DND-41 (cell line): ENCODE data around the gene MGME1.

Experiments used
- ATAC-seq: fragments of 200-7000 bp; cut with Tn5 transposase; 3 replicates; pipeline ENCODE4 v1.9.1; 2021; ENCODE audit warnings: low read depth; ENCODE audit not compliant: insufficient read depth
- DNase-seq: peaks from one replicate; pipeline ENCODE4 v3.0.0-alpha.2; 2020
- H2AFZ ChIP-seq: 2 replicates; pipeline ENCODE4 v1.6.0; 2012; ENCODE audit warnings: low read depth, low read length
- H3K27ac ChIP-seq: 2 replicates; pipeline ENCODE4 v1.5.1; 2012; ENCODE audit warnings: low read length, inconsistent platforms
- H3K27me3 ChIP-seq: fragments of 200-600 bp; sonication (generic); 2 replicates; pipeline ENCODE4 v1.6.0; 2012; ENCODE audit warnings: low read length, mild to moderate bottlenecking, inconsistent platforms; ENCODE audit not compliant: insufficient read depth, poor library complexity
- H3K36me3 ChIP-seq: 2 replicates; pipeline ENCODE4 v1.5.1; 2012; ENCODE audit warnings: low read length, inconsistent platforms; ENCODE audit not compliant: insufficient read depth
- H3K4me1 ChIP-seq: 2 replicates; pipeline ENCODE4 v1.5.1; 2012; ENCODE audit warnings: mild to moderate bottlenecking, low read length; ENCODE audit not compliant: insufficient read depth
- H3K4me2 ChIP-seq: 2 replicates; pipeline ENCODE4 v1.6.0; 2012; ENCODE audit warnings: mild to moderate bottlenecking, moderate library complexity, low read length, inconsistent platforms; ENCODE audit not compliant: insufficient read depth
- H3K4me3 ChIP-seq, 2 experiments: fragments of 200-600 bp in 1 of 2; shearing (Covaris generic) in 1 of 2; 2 replicates each; pipeline ENCODE4 v1.5.1; 2012 to 2016; ENCODE audit warnings: inconsistent platforms in 2 of 2, low read length in 2 of 2, mild to moderate bottlenecking in 2 of 2, low read depth in 1 of 2, moderate library complexity in 1 of 2
- H3K79me2 ChIP-seq: 2 replicates; pipeline ENCODE4 v1.6.0; 2012; ENCODE audit warnings: low read length, inconsistent platforms; ENCODE audit not compliant: insufficient read depth
- H3K9ac ChIP-seq: 2 replicates; pipeline ENCODE4 v1.6.0; 2012; ENCODE audit warnings: low read depth, mild to moderate bottlenecking, inconsistent platforms, low read length, moderate library complexity
- H3K9me3 ChIP-seq: 2 replicates; pipeline ENCODE4 v1.5.1; 2012; ENCODE audit warnings: low read length, moderate library complexity, mild to moderate bottlenecking, inconsistent platforms; ENCODE audit not compliant: insufficient read depth, severe bottlenecking
- H4K20me1 ChIP-seq: 2 replicates; pipeline ENCODE4 v1.6.0; 2012; ENCODE audit warnings: low read length; ENCODE audit not compliant: insufficient read depth
- CTCF ChIP-seq: IDR thresholded peaks from 2 replicates; pipeline ENCODE4 v1.5.1; 2012; ENCODE audit warnings: borderline replicate concordance, low read length, moderate library complexity, mild to moderate bottlenecking; ENCODE audit not compliant: poor library complexity, severe bottlenecking; ENCODE audit errors: extremely low read depth
- EZH2 ChIP-seq: IDR thresholded peaks from 3 replicates; pipeline ENCODE4 v1.6.1; 2012; ENCODE audit warnings: borderline replicate concordance, low read depth, mild to moderate bottlenecking, moderate library complexity, low read length, inconsistent platforms; ENCODE audit not compliant: severe bottlenecking

Gene MGME1

GRCh38 chr20:17934141-17934862, 34.5 kb upstream of the MGME1 start:
- H3K4me3 ChIP-seq: no peak overlapping the region
- H3K9me3 ChIP-seq: no peaks in the 10 kb centered on the region
- ATAC-seq (no peak), DNase-seq (no peak)
- no peaks in the 10 kb centered on the region for H3K4me1 ChIP-seq
- TF ChIP-seq EZH2: no peak
- no peak for TF ChIP-seq CTCF
- H3K4me2 ChIP-seq: no peak overlapping the region
- H2AFZ ChIP-seq: no peak overlapping the region
- H3K27ac ChIP-seq: no peak overlapping the region
- H4K20me1 ChIP-seq: peaks cover 10% of the 10 kb centered on the region; the same call in 1 of the 2 replicates
- no peaks in the 10 kb centered on the region for H3K79me2 ChIP-seq
- no peaks in the 10 kb centered on the region for H3K36me3 ChIP-seq
- H3K9ac ChIP-seq: no peak overlapping the region
- H3K27me3 ChIP-seq: no peaks in the 10 kb centered on the region

GRCh38 chr20:17935186-17935585, 33.6 kb upstream of the MGME1 start:
- no peak overlapping the region for H2AFZ ChIP-seq
- ATAC-seq (no peak), DNase-seq (no peak)
- H3K27me3 ChIP-seq: no peaks in the 10 kb centered on the region
- no peak overlapping the region for H3K4me2 ChIP-seq
- peaks cover 18% of the 10 kb centered on the region for H4K20me1 ChIP-seq
- no peaks in the 10 kb centered on the region for H3K9me3 ChIP-seq
- H3K9ac ChIP-seq: no peak overlapping the region
- no peaks in the 10 kb centered on the region for H3K4me1 ChIP-seq
- TF ChIP-seq EZH2 (no peak), CTCF (no peak)
- no peak overlapping the region for H3K4me3 ChIP-seq
- H3K79me2 ChIP-seq: no peaks in the 10 kb centered on the region
- H3K27ac ChIP-seq: no peak overlapping the region
- 0 out of 2 replicates have a peak, but pooled peaks cover under 1% of the 10 kb centered on the region for H3K36me3 ChIP-seq

GRCh38 chr20:17935761-17936160, 33.1 kb upstream of the MGME1 start:
- H3K4me3 ChIP-seq: no peak overlapping the region
- H3K4me1 ChIP-seq: no peaks in the 10 kb centered on the region
- peaks cover 23% of the 10 kb centered on the region for H4K20me1 ChIP-seq
- no peaks in the 10 kb centered on the region for H3K79me2 ChIP-seq
- no peak overlapping the region for H2AFZ ChIP-seq
- ATAC-seq (no peak), DNase-seq (no peak)
- peaks cover 6% of the 10 kb centered on the region; the same call in 1 of the 2 replicates for H3K36me3 ChIP-seq
- no peak for TF ChIP-seq CTCF
- no peak for TF ChIP-seq EZH2
- H3K27me3 ChIP-seq: no peaks in the 10 kb centered on the region
- H3K4me2 ChIP-seq: no peak overlapping the region
- H3K9ac ChIP-seq: no peak overlapping the region
- H3K27ac ChIP-seq: no peak overlapping the region
- no peaks in the 10 kb centered on the region for H3K9me3 ChIP-seq
